NCI-H1105 (cell line): ENCODE measurements around the gene CDK16.

ENCODE experiments used
- DNase-seq: peaks from one replicate; lab custom pipeline; 2025; lab: John Stamatoyannopoulos, UW

The CDK16 gene

GRCh38 chrX:47218280-47218919, at the start of gene CDK16:
Gene CDK16 (plus strand): TSS chrX:47218681. CDS start chrX:47223558, 4,877 bp downstream.
- DNase-seq = peak; percentile 57

- no peak for DNase-seq
Observed at GRCh38 chrX:47169273-47169672, 49.2 kb upstream of the CDK16 start.

GRCh38 chrX:47169726-47170515, 48.6 kb upstream of the CDK16 start:
- DNase-seq = no peak

DNA sequence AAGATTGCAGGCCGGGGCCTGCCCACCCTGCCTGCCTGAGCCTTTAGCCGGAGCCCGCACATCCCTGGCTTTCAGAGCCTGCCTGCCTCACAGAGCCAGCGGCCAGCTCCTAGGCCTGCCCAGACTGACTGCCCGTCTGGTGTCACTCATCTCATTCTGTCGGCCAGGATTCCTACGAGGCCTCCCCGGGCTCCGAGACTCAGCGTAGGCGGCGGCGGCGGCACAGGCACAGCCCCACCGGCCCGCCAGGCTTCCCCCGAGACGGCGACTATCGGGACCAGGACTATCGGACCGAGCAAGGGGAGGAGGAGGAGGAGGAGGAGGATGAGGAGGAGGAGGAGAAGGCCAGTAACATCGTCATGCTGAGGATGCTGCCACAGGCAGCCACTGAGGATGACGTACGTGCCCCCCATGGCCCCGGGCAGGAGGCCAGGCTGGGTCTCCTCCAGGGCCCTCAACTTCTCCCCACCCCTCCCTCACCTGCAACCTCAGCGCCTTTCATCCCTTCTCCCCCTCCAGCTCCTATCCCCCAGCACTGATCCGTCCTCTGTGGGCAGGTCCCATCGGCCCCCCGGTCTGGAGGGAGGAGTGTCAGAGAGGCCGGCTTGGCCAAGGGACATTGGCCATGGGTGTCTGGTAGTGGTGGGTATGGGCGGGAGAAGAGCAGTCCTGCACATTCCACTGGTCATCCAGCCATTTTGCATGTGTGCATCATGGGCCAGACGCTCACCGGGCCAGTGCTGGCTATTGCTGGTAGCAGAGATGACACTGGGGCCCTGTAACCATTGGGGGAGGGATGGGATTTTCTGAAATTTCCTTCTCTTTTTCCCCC, 47.4 kb upstream of the CDK16 start:
- DNase-seq = no peak

DNA sequence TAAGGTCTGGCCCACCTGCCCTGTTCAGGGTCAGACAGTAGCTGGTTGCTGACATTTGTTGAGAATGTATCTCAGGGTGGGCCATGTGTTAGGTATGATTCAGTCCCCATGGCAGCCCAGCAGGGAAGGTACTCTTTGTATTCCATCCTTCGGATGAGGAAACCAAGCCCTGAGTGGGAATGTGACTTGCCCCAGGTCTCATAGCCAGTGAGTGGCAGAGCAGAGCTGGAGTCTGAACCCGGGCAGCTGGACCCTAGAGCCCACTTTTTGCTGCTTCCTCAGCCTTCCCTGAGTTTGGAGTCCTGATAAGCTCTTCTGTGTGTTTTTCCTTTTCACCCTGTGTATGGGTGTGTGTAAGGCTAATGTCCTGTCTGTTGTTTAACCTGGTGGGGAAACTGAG, 46.5 kb upstream of the CDK16 start:
- DNase-seq = no peak

- DNase-seq = no peak
Observed at GRCh38 chrX:47172549-47172948, 45.9 kb upstream of the CDK16 start.

GRCh38 chrX:47172971-47173792, 45.3 kb upstream of the CDK16 start:
- DNase-seq = no peak

GRCh38 chrX:47174376-47174775, 44.1 kb upstream of the CDK16 start:
- DNase-seq = no peak

DNA sequence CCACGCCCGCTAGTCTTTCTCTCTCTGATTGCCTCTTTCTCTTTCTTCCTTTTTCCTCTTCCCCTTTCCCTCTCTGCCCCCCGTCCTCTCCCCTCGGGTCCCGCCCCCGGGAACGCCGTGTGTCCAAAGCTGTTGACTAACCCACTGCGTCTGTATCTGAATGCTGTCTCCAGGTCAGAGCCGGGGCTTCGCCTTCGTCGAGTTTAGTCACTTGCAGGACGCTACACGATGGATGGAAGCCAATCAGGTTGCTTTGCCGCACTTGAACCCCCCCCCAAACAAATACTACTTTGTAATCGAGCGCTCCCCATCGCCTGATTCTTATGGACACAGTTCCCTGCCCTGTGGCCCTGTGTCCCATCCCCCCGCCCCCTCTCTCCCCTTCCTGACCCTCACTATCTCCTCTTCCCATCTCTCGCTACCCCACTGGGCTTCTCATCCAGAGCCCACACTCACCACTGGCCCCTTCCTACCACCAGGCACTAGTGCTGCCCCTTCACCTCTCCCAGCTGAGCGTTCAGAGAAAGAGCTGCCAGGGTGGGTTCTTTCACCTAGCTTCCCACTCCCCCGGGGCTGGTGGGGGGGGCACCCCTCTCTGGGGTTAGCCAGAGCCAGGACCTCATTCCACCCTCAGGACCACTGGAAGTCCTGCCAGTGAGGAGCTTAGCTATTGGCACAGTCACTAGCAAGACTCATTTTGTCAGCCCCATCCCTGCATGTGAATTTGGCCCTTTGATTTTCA, 43.5 kb upstream of the CDK16 start:
- no peak for DNase-seq

GRCh38 chrX:47175588-47175980, 42.9 kb upstream of the CDK16 start:
- DNase-seq = no peak

DNA sequence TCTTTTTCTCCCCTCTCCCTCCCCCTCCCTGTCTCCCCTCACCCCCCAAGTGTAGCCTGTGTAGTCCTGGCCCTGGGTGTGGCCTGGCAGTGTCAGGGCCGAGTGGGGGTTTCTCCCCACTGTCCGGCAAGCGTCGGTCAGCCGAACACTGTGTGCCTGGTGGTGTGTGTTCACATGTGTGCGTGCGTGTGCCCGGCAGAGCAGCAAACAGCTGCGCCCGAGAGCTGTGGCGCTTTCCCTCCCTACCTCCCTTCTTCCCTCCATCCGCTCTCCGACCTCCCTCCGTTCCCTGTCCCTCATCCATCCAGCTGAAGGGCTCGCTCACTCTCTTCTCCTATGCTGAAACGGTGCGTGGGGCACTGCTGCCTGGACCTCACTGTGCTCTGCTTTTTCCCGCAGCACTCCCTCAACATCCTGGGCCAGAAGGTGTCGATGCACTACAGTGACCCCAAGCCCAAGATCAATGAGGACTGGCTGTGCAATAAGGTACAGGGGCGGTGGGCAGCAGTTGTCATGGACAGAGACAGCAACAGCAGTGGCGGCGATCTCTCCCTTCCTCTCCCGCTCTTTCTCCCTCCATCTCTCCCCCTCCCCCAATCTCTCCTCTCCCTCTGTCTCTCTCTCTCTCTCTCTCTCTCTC, 42.3 kb upstream of the CDK16 start:
- no peak for DNase-seq

GRCh38 chrX:47177079-47177478, 41.4 kb upstream of the CDK16 start:
- DNase-seq = no peak

GRCh38 chrX:47178337-47178736, 40.1 kb upstream of the CDK16 start:
- DNase-seq = no peak

GRCh38 chrX:47179221-47179927, 39.1 kb upstream of the CDK16 start:
- DNase-seq = no peak

DNA sequence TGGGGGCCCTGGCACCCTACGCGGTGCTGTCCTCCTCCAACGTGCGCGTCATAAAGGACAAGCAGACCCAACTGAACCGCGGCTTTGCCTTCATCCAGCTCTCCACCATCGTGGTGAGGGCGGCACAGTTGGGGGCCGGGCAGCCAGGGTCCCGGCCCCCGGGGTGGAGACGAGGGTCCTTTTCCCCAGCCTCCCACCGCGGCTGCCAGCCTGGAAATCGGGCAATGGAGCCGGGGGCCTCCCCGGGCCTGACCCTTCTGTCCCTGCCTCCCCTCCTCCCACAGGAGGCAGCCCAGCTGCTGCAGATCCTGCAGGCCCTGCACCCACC, 38.6 kb upstream of the CDK16 start:
- no peak for DNase-seq

- no peak for DNase-seq
Observed at GRCh38 chrX:47180346-47180745, 38.1 kb upstream of the CDK16 start.

GRCh38 chrX:47181301-47181700, 37.2 kb upstream of the CDK16 start:
- no peak for DNase-seq

DNA sequence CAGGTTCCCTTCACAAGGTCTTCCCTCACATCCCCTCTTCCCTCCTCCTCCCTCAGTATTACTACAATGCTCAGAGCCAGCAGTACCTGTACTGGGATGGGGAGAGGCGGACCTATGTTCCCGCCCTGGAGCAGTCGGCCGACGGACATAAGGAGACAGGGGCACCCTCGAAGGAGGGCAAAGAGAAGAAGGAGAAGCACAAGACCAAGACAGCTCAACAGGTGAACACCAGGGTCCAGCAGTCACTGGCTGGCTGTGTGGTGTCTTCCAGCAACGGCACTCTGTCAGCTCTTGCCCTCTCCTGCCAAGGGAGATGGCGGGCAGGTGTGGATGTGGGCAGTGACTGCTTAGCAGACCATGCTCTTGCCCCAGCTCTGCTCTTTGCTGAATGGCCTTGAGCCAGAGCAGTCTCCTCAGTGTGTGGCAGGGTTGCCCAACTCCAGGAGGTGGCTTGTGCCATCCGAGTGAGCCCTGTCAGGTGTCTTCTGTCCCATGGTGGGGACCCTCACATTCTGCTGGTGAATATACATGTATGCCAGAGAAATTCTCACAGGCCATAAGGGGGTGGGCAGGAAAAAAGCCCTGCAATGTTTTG, 36.3 kb upstream of the CDK16 start:
- DNase-seq = no peak

DNA sequence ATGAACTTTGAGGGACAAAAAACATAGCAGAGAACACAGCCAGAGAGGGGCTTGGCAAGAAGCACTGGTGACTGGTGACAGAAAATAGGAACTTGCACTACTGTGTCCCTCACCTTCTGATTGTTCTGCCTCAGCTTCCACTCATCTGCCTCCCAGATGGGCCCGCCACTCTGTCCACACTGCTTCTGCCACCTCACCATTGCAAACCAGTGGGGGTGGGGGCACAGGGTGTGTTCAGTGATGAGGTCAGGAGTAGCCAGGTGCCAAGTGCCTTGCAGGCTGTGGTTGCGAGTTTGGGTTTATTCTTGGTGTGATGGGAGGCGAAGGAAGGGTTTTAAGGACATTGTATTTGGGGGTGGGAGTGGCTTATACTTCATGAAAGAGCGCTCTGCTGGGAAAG, 34.0 kb upstream of the CDK16 start:
- DNase-seq = no peak

- DNase-seq = no peak
Observed at GRCh38 chrX:47185241-47185640, 33.2 kb upstream of the CDK16 start.
